ENCODE results near the gene MLLT1.

MLLT1 gene

DNA sequence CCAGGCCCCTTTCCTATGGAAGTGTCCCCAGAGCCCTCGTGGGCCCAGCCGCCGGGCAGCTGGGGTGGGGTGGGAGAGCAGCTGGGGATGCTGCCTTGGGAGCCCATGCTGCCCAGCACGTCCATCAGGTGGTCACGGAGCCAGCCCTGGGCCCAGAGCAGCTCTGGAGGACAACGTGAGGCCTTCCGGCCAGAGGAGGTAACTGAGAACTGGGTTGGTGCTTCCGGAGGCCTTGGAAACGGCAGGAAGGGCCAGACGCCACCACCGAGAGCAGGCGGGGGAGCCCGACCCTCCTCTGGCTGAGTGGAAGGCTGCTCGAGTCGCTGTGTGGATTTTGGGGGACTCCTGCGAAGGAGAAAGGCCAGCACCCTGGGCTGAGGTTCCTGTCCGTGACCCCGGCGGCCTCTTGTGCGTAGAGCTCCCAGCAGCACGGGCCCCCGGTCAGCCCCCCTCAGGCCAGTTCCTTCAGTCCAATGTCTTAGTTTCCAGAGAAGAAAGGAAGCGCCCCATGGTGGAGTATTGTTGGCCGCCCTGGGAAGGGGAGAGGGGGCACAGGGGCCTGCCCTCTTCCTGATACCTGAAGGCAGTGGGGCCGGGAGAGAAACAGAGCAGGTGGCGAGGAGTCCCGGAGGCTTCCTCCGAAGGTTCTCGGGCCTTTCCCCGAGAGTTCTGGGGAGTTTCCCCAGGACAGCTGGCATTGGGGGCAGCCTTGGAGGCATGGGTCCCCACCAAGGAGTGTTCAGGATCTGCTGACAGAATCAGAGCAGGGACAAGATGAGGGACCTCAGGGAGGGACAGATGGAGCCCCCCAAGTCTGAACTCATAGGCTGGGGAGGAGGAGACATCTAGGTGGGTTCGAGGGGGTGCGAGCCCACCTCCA, 68.8 kb downstream of the MLLT1 start:
- DNase-seq (ENCODE audit: low read depth in 2 of 2): no peak

DNA sequence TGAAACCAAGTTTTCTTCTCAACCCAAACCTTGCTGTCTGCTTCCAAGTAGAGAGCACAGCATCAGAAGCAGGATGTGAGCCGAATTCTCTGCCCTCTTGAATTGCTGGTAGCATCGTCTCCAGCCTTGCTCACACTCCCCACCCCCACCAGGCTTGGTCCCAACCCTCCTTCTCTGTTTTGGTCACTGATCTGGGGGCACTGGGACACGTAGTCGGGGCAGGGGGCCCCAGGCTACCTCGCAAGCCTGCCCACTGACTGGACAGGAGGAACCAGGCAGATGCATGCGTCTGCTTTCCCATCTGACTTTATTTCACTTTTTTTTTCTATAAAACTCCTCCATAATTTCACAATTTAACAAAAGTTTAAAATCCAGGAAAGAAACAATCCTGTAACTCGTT, 69.7 kb downstream of the MLLT1 start:
- DNase-seq (ENCODE audit: low read depth in 2 of 2): no peak

- DNase-seq (ENCODE audit: low read depth in 2 of 2): no peak
Observed at GRCh38 chr19:6209680-6210079, 70.1 kb downstream of the MLLT1 start.

- no peak for DNase-seq (ENCODE audit: low read depth in 2 of 2)
Observed at GRCh38 chr19:6209233-6209632, 70.5 kb downstream of the MLLT1 start.

GRCh38 chr19:6204866-6205723, 74.7 kb downstream of the MLLT1 start:
- DNase-seq (ENCODE audit: low read depth in 2 of 2): no peak

DNA sequence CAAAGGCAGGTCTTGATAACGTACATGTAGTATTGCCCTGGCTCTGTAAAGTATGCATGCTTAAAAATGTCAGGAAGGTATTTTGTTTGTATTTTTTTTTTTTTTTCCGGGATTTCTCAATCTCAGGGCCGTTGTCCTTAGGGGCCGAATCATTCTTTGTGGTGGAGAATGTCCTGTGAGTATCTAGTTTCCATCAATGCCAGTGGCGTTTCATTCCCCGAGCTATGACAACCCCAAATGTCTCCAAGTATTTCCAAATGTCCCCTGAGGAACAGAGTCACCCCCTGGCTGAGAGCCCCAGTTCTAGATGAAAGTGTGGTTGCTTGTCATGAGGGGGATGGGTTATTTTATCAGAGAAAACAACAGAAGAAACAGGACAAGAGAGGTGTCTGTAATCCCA, 75.6 kb downstream of the MLLT1 start:
- DNase-seq (ENCODE audit: low read depth in 2 of 2): no peak

GRCh38 chr19:6199240-6199994, 80.4 kb downstream of the MLLT1 start:
- peak; percentile 98 to 99 for DNase-seq (ENCODE audit: low read depth in 2 of 2)

DNA sequence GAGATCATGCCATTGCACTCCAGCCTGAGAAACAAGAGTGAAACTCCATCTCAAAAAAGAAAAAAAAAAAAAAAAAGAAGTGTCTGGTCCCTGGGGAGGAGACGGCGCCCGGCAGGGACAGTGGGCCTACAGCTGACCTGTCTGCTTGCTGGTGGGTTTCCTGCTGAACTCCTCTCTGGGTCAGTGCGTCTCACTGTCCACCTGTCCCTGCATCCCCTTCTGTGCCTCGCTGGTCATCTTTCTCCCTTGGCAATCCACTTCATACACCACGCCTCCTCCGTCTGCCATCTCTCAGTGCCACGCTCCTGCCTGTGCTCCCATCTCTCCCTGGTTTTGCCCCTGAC, 80.9 kb downstream of the MLLT1 start:
- DNase-seq (ENCODE audit: low read depth in 2 of 2): no peak

- no peak for DNase-seq (ENCODE audit: low read depth in 2 of 2)
Observed at GRCh38 chr19:6196361-6196760, 83.4 kb downstream of the MLLT1 start.

DNA sequence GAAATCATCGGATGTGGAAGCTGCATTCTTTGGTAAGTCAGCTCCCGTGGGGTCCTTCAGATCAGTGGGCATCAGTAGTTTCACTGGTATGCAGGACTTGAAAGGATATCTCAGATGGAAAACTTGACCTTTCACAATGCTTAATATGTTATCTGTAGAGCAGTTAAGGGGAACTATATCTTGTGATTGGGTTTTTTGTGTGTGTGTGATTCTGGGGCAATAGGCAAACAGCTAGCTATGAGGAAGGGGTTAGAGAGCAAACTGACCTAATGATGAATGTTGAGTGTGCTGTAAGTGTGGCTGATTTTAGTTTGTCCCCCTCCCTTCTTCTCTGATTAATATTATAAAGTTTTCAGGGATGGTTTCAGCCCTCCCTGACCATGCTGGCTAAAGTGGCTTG, 91.0 kb downstream of the MLLT1 start:
- no peak for DNase-seq (ENCODE audit: low read depth in 2 of 2)

DNA sequence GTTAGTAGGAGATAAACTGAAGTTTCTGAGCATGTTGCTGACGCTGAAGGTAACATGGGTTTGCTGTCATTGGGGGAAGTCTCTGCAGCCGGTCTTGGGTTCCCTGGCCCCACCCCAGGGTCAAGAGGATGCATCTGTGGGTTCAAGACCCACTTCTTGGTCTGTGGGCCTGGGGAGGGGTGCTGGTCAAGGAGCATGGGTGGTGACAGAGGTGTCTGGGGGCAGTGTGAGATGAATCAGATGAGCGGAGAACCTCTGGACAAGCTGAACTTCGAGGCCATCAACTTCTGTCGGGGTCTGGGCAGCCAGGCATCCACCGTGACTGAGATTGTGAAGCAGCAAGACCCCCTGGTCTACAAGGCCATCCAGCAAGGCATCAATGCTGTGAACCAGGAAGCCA, 92.4 kb downstream of the MLLT1 start:
- DNase-seq (ENCODE audit: low read depth in 2 of 2): no peak

- no peak for DNase-seq (ENCODE audit: low read depth in 2 of 2)
Observed at GRCh38 chr19:6185835-6186834, 93.6 kb downstream of the MLLT1 start.

- DNase-seq (ENCODE audit: low read depth in 2 of 2): no peak
Observed at GRCh38 chr19:6185093-6185834, 94.5 kb downstream of the MLLT1 start.

GRCh38 chr19:6181119-6181518, 98.7 kb downstream of the MLLT1 start:
- DNase-seq (ENCODE audit: low read depth in 2 of 2): no peak

DNA sequence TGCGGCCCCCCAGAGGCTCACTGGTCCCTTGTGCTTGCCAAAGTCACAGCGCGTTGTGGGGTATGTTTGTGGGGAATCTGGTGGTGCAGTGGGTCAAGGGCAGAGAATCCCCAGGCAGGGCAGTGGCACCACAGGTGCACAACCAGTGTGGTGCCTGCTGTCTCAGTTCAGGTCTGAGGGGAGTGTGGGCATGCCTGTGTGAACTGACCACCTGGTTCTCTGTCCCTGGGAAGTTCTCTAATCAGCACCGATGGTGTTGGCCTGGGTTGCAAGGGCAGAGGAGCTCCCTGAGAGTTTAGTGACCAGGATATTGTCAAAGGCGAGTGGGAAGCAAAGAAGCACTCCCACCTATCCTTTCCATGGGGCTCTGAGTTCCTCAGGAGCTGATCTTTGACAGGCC, 106.6 kb downstream of the MLLT1 start:
- DNase-seq (ENCODE audit: low read depth in 2 of 2): no peak

DNA sequence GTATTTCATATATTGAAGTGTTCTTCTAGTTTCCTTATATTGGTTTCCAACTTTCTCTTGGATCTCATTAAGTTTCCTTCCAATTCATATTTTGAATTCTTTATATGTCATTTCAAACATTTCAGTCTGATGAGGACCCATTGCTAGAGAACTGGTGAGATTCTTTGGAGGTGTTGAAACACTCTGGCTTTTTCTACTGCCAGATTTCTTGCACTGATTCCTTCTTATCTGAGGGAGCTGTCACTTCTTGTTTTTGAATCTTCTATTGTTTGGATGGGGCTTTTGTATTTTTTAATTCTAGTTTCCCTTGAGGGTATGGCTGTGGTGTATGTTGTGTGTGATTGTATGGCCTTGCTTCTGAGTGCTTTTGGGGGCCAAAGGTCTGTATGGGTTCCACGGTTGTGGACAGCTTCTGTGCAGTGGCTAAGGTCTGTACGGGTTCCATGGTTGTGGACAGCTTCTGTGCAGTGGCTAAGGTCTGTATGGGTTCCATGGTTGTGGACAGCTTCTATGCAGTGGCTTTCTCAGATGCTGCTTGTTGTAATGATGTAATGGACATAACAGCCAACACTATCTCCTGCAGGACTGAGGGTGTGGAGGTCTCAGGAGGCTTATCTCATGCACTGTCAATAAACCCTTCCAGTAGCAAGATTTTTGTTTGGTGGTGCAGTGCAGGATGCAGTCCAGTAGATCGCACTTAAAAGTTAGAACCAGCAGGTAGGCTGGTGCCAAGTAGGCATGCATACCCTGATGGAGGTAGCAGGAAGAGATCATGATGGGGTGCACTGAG, 107.5 kb downstream of the MLLT1 start:
- DNase-seq (ENCODE audit: low read depth in 2 of 2): no peak

DNA sequence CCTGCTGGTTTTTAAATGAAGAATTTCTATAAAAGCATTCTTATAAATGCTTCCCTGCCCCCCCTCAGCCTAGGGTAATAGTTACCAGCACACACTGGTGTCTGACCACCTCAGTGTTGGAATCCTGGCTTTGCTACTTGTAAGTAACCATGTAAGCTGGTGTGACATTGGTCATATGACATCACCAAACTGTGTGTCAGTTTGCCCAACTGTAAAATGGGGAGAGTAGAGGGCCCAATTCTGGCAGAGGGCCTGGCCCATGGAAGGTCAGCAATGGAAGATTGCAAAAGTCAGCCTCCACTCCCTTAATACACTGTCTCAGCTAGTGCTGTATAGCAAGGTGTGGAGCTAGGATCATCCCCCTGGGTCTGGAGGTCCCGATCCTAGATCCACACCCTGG, 112.7 kb downstream of the MLLT1 start:
- no peak for DNase-seq (ENCODE audit: low read depth in 2 of 2)

- no peak for DNase-seq (ENCODE audit: low read depth in 2 of 2)
Observed at GRCh38 chr19:6164906-6165531, 114.8 kb downstream of the MLLT1 start.

GRCh38 chr19:6161271-6161850, 118.4 kb downstream of the MLLT1 start:
- DNase-seq (ENCODE audit: low read depth in 2 of 2): peak; percentile 27 to 32
